Purkinje cell (primary cell): ENCODE data around the gene C5orf22. TPM values are rescaled to one million over a fixed set of nuclear protein-coding genes. Genes with fewer than 3 reads are reported as not detected.

Experiments
- polyA plus RNA-seq: library from polyadenylated mRNA; unstranded; fragments of >200 nt; fragmentation: Nextera tagmentation; gene quantifications from 2 replicates; pipeline ENCODE4 v1.2.1, GENCODE V29; 2014

The C5orf22 gene
- polyA plus RNA-seq = 30.2 and 34.2 TPM in 2 replicates

GRCh38 chr5:31531888-31532547 lies at the start of gene C5orf22, which contains the start of gene DROSHA:
TSS of gene C5orf22 (plus strand) at chr5:31532301. CDS start at chr5:31532393, 92 bp downstream.
TSS of gene DROSHA (minus strand) at chr5:31532093. CDS start at chr5:31529059, 3,034 bp downstream.

Other genes with a start within 250 kb of the C5orf22 start
- 84.8 and 118 TPM in 2 replicates for gene DROSHA, start 208 bp upstream of the C5orf22 start, polyA plus RNA-seq
- gene PDZD2, start 106.8 kb downstream of the C5orf22 start, polyA plus RNA-seq = 12.9 and 18.0 TPM in 2 replicates